Activated CD4-positive, alpha-beta T cell treated with anti-CD3 and anti-CD28 coated beads for 4 hours (primary cell): ENCODE results near the gene TCHHL1.
A peak's percentile ranks its signal among the peaks of the same experiment; 100 is the strongest.
"Not testable (repeated sequence)": the region's sequence is repeated elsewhere in the genome, so short reads cannot be mapped to it uniquely, and the experiment has no call there.

Source experiments
- DNase-seq, 2 donors: peaks; one replicate each; pipeline ENCODE4 v3.0.0-alpha.2; 2020

TCHHL1 gene

GRCh38 chr1:152084853-152085252 is 4.0 kb downstream of the TCHHL1 start:
- no peak for DNase-seq

- not testable (repeated sequence) for DNase-seq
These were observed 7.8 kb downstream of the TCHHL1 start for GRCh38 chr1:152081026-152081425.

GRCh38 chr1:152080494-152080893 is 8.4 kb downstream of the TCHHL1 start:
- not testable (repeated sequence) for DNase-seq

- DNase-seq, result no peak
These were observed 9.9 kb downstream of the TCHHL1 start for GRCh38 chr1:152078831-152079441.

- DNase-seq, result no peak
These were observed 16.6 kb downstream of the TCHHL1 start for GRCh38 chr1:152072311-152072710.

GRCh38 chr1:152071123-152071522 is 17.7 kb downstream of the TCHHL1 start:
- DNase-seq, result no peak

- DNase-seq, result no peak
These were observed 20.9 kb downstream of the TCHHL1 start for GRCh38 chr1:152067929-152068328.

GRCh38 chr1:152067150-152067549 is 21.7 kb downstream of the TCHHL1 start:
- DNase-seq, result no peak

GRCh38 chr1:152061952-152062351 is 26.9 kb downstream of the TCHHL1 start:
- DNase-seq, result no peak

GRCh38 chr1:152053375-152053774 is 35.5 kb downstream of the TCHHL1 start:
- DNase-seq, result no peak

GRCh38 chr1:152052606-152053005 is 36.3 kb downstream of the TCHHL1 start:
- peak; percentile 80 to 85 for DNase-seq

- DNase-seq, result no peak
These were observed 37.8 kb downstream of the TCHHL1 start for GRCh38 chr1:152050886-152051675.

- DNase-seq, result no peak
These were observed 39.4 kb downstream of the TCHHL1 start for GRCh38 chr1:152049291-152050083.

- peak; percentile 59 to 68 for DNase-seq
These were observed 40.4 kb downstream of the TCHHL1 start for GRCh38 chr1:152048416-152049009.

GRCh38 chr1:152047730-152048415 is 41.0 kb downstream of the TCHHL1 start:
- DNase-seq, result peak; percentile 81 to 87

- DNase-seq, result no peak
These were observed 41.5 kb downstream of the TCHHL1 start for GRCh38 chr1:152047413-152047729.

GRCh38 chr1:152044386-152044785 is 44.5 kb downstream of the TCHHL1 start:
- DNase-seq, result no peak

- DNase-seq, result no peak
These were observed 45.0 kb downstream of the TCHHL1 start for GRCh38 chr1:152043870-152044269.

GRCh38 chr1:152042030-152042429 is 46.8 kb downstream of the TCHHL1 start:
- DNase-seq, result no peak

- DNase-seq, result no peak
These were observed 49.0 kb downstream of the TCHHL1 start for GRCh38 chr1:152039886-152040285.

- DNase-seq, result no peak
These were observed 49.4 kb downstream of the TCHHL1 start for GRCh38 chr1:152039461-152039860.

- no peak for DNase-seq
These were observed 50.0 kb downstream of the TCHHL1 start for GRCh38 chr1:152038871-152039270.
